Measurements from ENCODE around the gene DYNAP. TPM values are rescaled to one million over a fixed set of nuclear protein-coding genes. Genes with fewer than 3 reads are reported as not detected.

The DYNAP gene, protein sequence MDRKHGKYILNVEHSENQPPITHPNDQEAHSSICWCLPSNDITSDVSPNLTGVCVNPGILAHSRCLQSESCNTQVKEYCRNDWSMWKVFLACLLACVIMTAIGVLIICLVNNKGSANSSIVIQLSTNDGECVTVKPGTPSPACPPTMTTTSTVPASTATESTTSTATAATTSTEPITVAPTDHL
- not detected for total RNA-seq

DNA sequence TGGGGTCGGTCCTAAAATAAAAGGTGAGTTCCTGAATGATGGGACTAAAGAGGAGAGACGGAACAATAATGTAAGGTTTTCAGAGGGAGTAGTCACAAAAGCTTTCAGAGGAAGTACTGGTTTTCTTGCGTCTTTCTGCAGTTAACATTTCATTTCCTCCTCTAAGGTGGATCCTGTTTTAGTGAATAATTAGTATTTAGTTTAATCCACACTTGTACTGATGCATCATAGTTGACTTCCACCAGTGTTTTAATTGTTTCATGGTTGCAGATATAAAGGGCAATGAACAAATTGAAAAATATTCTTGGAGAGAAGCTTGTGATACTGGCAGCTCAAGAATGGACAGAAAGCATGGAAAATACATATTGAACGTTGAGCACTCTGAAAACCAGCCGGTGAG is at the start of gene DYNAP:
DYNAP (plus strand) TSS at position 301 of the 400 bp plus-strand sequence; CDS start at position 339, 38 bp downstream.
- DNase-seq (no peak), ATAC-seq (ENCODE audit: low read depth) (no peak)
- Mint-ChIP-seq H3K36me3 (no peaks in the 10 kb centered on the region), H3K4me1 (no peaks in the 10 kb centered on the region), H3K9me3 (no peaks in the 10 kb centered on the region), H3K4me3 (no peak within 1 kb of the TSS), H3K27ac (no peak within 1 kb of the TSS), H3K27me3 (peaks cover 4% of the 10 kb centered on the region)
- POLR2A ChIA-PET: no interaction called here

DNA sequence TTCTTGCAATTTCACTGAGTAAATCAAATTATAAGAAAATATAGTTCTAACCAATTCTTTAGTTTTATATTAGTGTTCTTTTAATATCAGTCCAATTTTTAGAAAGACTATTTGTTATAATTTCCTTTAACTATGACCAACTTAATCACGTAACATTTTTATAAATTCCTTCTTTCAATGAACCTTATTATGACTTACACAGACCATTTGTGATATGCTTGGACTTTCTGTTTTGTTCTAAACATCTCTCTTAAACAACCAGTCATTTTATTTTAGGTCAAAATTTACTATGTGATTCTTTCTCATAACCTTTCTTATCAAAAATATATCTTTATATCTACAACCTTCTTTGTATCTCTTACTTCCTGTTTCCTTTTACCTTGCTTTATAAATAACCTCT is 39.5 kb upstream of the DYNAP start:
- POLR2A ChIA-PET: no interaction called here
- H3K27ac Mint-ChIP-seq: no peak overlapping the region
- no peaks in the 10 kb centered on the region for H3K9me3 Mint-ChIP-seq
- no peaks in the 10 kb centered on the region for H3K4me1 Mint-ChIP-seq
- H3K27me3 Mint-ChIP-seq: peaks cover 9% of the 10 kb centered on the region
- ATAC-seq (ENCODE audit: low read depth): no peak
- H3K36me3 Mint-ChIP-seq: no peaks in the 10 kb centered on the region
- H3K4me3 Mint-ChIP-seq: no peak overlapping the region
- DNase-seq: no peak

DNA sequence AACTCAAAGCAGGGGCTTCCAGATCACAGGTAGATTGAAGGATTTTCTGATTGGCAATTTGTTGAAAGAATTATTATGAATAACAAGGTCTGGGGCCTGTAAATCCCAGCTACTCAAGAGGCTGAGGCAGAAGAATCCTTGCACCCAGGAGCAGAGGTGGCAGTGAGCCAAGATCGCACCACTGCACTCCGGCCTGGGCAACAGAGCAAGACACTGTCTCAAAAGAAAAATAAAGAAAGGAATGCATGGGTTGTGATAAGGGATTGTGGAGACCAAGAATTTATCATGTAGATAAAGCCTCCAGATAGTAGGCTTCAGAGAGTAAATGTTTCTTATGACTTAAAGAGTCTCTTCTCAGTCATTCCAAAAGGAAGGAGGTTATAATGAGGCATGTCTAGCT is 35.8 kb upstream of the DYNAP start:
- H3K4me1 Mint-ChIP-seq: no peaks in the 10 kb centered on the region
- H3K36me3 Mint-ChIP-seq: no peaks in the 10 kb centered on the region
- DNase-seq: no peak
- POLR2A ChIA-PET: no interaction called here
- H3K9me3 Mint-ChIP-seq: no peaks in the 10 kb centered on the region
- H3K4me3 Mint-ChIP-seq: no peak overlapping the region
- no peak for ATAC-seq (ENCODE audit: low read depth)
- H3K27me3 Mint-ChIP-seq: peaks cover 9% of the 10 kb centered on the region
- H3K27ac Mint-ChIP-seq: no peak overlapping the region

DNA sequence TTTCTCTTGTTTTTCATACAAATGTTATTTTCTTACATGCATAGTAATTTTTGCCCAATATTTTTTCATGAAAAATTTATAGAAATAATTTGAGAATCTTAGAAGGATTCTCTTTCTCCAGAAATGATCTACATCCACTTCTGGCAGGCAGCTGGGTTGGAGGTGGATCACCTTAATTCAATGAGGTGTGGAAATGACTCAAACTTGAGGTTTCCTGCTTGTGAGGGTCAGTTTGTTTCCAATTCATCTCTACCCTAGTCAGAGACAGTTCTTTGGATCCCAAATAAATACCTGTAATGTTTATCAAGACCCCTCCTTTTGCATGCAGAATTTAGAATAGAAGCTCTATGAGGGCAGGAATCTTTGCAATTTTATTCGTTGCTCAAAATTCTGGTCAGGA is 35.0 kb upstream of the DYNAP start:
- no peaks in the 10 kb centered on the region for H3K4me1 Mint-ChIP-seq
- no peak overlapping the region for H3K4me3 Mint-ChIP-seq
- H3K27ac Mint-ChIP-seq: no peak overlapping the region
- peaks cover 9% of the 10 kb centered on the region for H3K27me3 Mint-ChIP-seq
- no peak for DNase-seq
- POLR2A ChIA-PET: no interaction called here
- no peak for ATAC-seq (ENCODE audit: low read depth)
- no peaks in the 10 kb centered on the region for H3K9me3 Mint-ChIP-seq
- H3K36me3 Mint-ChIP-seq: no peaks in the 10 kb centered on the region

DNA sequence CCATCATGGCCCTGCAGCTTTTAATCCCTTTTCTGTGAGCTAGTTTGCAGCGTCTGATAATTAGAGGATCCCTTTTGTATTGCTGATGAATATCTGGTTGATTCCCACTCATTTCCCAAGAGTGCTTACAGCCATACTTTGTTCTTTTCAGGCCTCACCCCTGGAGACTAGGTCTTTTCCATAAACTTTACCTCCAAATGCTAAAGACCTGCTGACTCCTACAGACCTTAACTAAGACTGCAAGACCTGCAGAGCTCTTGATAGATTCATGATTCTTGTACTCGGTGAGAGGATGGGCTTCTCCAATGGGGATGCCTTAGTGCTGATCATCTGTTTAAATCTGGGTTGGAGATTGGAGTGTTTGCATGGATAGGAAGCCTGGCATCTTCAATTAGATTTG is 33.1 kb upstream of the DYNAP start:
- Mint-ChIP-seq H3K27ac (no peak overlapping the region), H3K4me1 (no peaks in the 10 kb centered on the region), H3K4me3 (no peak overlapping the region), H3K9me3 (no peaks in the 10 kb centered on the region), H3K36me3 (no peaks in the 10 kb centered on the region), H3K27me3 (peaks cover 7% of the 10 kb centered on the region)
- POLR2A ChIA-PET: no interaction called here
- ATAC-seq (ENCODE audit: low read depth) (no peak), DNase-seq (no peak)

DNA sequence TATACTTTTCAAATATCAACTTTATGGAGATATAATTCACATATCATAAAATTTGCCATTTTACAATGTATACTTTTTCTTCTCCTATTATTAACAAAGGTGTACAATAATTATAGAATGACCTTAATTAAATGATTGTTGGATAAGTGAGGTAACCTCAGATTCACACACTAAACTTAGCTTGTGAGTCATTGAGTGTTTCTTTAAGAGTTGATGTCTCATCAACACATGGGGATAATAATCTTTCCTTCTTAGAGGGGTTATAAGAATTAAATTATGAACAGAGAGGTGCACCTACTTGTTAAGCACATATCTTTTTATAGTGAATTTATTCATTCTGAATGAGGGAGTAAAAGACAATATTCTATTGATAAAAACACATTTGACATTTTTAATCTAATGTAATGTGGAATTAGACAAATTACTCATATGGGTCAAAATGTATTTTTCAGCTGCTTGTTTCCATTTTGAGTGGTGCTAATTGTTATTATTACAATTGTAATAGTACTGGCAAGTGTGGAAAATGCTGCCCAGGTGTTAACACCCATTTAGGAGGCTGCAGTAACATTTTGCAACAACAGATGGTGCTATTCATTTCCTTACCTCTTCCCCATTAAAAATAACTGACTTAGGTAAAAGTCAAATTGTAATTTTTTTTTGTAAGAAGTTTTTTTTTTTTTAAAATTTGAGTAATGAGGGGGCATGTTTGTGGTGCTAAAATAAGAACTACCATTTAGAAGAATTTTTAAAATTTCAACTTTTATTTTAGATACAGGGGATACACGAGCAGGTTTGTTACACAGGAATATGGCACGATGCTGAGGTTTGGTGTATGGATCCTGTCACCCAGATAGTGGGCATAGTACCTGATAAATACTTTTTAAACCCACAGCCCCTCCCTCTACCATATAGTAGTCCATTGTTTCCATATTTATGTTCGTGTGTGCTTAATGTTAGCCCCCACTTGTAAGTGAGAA is 32.1 kb upstream of the DYNAP start:
- ATAC-seq (ENCODE audit: low read depth) (no peak), DNase-seq (no peak)
- Mint-ChIP-seq H3K27ac (no peak overlapping the region), H3K36me3 (no peaks in the 10 kb centered on the region), H3K27me3 (peaks cover 6% of the 10 kb centered on the region), H3K4me1 (no peaks in the 10 kb centered on the region), H3K4me3 (no peak overlapping the region), H3K9me3 (no peaks in the 10 kb centered on the region)
- POLR2A ChIA-PET: no interaction called here

DNA sequence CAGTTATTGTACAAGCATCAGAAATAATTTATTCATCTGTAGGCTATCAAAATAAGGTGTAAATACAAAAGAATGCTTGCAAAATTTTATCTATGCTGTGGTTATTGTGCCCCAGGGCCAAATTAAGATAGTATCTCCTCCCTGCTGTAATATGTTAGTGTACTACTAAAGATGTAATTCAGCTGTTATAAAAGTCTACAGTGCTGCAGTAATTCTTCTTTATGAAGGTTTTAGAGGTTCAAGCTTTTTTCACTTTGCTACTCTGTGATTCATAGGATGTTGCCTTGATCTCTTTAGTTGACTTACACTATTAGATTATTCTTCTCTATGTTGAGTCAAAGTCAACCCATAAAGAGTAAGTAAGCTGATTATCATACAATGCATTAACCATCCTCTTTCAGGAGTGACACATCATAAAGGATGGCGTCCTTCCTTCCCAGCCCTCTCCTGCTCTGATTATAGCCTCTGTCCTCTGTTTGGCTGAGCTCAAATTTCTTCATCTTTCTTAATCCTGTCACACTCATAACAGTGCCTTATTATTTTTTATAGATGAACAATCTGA is 29.3 kb upstream of the DYNAP start:
- no peak for ATAC-seq (ENCODE audit: low read depth)

DNA sequence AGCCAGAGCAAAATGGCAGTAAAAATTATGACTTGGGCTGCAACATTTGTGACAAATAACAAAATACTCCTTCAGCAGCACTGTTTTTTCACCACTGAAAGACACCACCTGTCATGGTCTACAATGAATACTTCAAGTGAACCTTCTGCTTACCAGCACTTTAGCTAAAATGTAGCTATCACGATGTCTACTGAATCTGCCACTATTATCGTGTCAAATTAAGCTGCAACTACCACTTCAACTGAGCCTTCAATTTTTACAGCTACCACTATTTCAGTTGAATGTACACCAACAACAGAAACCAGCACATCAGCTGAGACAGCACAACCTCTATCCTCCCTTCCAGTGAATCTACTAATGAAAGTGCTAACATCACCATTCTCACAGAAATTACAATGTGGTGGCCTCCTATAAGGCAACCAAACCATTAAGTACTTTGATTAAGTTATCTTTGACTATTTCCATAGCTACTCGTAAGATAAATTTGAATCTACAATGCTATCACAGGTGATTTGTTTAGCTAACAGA is 10.8 kb upstream of the DYNAP start:
- no peak overlapping the region for H3K27ac Mint-ChIP-seq
- no peaks in the 10 kb centered on the region for H3K9me3 Mint-ChIP-seq
- POLR2A ChIA-PET: no interaction called here
- H3K4me3 Mint-ChIP-seq: no peak overlapping the region
- H3K27me3 Mint-ChIP-seq: peaks cover 2% of the 10 kb centered on the region
- ATAC-seq (ENCODE audit: low read depth) (no peak), DNase-seq (no peak)
- no peaks in the 10 kb centered on the region for H3K36me3 Mint-ChIP-seq
- H3K4me1 Mint-ChIP-seq: no peaks in the 10 kb centered on the region

More for the DNA sequence above, 29.3 kb upstream of the DYNAP start:
- H3K9me3 Mint-ChIP-seq: no peaks in the 10 kb centered on the region
- no peak overlapping the region for H3K4me3 Mint-ChIP-seq
- no peak for DNase-seq
- no peak overlapping the region for H3K27ac Mint-ChIP-seq
- no peaks in the 10 kb centered on the region for H3K36me3 Mint-ChIP-seq
- POLR2A ChIA-PET: no interaction called here
- H3K4me1 Mint-ChIP-seq: no peaks in the 10 kb centered on the region
- H3K27me3 Mint-ChIP-seq: no peaks in the 10 kb centered on the region

DNA sequence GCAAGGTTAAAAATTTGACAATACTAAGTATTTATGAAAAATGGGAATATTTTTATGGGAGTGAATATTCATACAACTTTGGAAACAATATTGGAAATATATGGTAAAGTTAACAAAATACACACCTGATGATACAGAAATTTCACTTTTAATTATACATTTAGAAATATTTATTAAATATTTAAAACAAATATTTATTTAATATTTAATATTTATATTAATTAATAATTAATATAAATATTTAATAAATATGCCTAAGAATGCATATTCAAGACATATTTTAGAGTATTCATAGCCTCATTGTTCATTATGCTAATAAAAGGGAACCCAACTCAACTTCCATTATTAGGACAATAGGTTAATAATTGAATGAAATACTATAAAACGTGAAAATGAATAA is 7.0 kb upstream of the DYNAP start:
- no peak overlapping the region for H3K27ac Mint-ChIP-seq
- POLR2A ChIA-PET: no interaction called here
- no peaks in the 10 kb centered on the region for H3K4me1 Mint-ChIP-seq
- DNase-seq (no peak), ATAC-seq (ENCODE audit: low read depth) (no peak)
- H3K36me3 Mint-ChIP-seq: no peaks in the 10 kb centered on the region
- peaks cover 4% of the 10 kb centered on the region for H3K27me3 Mint-ChIP-seq
- H3K4me3 Mint-ChIP-seq: no peak overlapping the region
- no peaks in the 10 kb centered on the region for H3K9me3 Mint-ChIP-seq

DNA sequence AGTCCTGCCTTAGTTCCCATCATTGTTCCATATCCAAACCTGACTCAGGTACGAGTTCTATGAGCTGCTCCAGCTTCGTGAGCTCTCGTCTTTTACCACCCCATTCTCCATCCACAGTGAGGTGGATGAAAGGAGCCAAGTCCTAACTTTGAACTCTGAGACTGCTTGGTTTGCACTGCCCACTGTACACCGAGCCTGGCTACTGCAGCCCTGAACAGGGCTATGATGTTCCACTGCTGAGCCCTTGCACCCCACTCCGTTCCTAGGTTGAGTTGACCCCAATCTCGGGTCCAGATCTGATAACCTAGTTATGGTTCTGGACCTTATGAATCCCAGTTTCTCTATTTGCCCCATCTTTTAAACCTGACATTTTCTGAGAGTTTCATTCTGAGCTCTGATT is 5.3 kb upstream of the DYNAP start:
- Mint-ChIP-seq H3K9me3 (no peaks in the 10 kb centered on the region), H3K27ac (no peak overlapping the region), H3K36me3 (no peaks in the 10 kb centered on the region), H3K4me3 (no peak overlapping the region), H3K4me1 (no peaks in the 10 kb centered on the region), H3K27me3 (peaks cover 6% of the 10 kb centered on the region)
- ATAC-seq (ENCODE audit: low read depth): no peak
- no peak for DNase-seq
- POLR2A ChIA-PET: no interaction called here

DNA sequence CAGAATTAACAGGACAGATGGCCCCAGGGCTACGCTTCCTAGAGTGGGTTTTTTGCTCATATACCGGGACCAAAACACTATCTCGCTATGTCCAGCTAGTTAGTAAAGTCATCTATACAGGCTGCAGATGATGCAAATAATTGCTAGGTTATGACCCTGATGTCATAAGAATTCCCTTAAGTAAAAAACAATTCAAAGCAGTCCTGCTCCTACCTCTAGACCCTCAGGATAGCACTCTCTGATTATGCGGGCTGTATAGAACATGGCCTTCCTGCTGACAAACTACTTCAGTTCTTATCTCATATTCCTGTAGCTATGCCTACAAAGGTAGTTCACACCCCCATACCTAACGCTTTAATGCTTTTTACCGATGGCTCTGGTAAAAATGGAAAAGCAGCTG is 13.2 kb downstream of the DYNAP start:
- no peaks in the 10 kb centered on the region for H3K36me3 Mint-ChIP-seq
- POLR2A ChIA-PET: no interaction called here
- H3K27me3 Mint-ChIP-seq: no peaks in the 10 kb centered on the region
- H3K4me3 Mint-ChIP-seq: no peak overlapping the region
- no peaks in the 10 kb centered on the region for H3K4me1 Mint-ChIP-seq
- DNase-seq (no peak), ATAC-seq (ENCODE audit: low read depth) (no peak)
- H3K9me3 Mint-ChIP-seq: no peaks in the 10 kb centered on the region
- H3K27ac Mint-ChIP-seq: no peak overlapping the region

DNA sequence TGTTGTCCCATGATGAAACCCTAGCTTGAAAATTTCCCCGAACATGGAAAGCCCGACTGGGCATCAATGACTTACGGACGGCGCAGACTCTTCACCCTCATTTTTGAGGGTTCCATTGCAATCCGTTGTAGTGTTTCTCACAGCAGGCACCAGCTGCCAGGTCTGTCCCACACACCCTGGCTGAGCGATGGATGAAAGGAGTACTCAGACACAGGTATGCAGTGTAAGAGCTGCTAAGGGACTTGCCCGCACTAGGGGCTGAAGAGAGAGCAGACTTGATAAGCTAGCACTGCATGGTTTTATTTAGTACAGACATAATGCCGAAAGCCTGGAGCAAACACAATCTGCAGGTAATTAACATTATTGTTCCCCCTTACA is 15.8 kb downstream of the DYNAP start:
- ATAC-seq (ENCODE audit: low read depth): no peak
- POLR2A ChIA-PET: no interaction called here
- H3K27ac Mint-ChIP-seq: no peak overlapping the region
- no peak overlapping the region for H3K4me3 Mint-ChIP-seq
- no peaks in the 10 kb centered on the region for H3K4me1 Mint-ChIP-seq
- H3K9me3 Mint-ChIP-seq: no peaks in the 10 kb centered on the region
- DNase-seq: no peak
- H3K27me3 Mint-ChIP-seq: no peaks in the 10 kb centered on the region
- no peaks in the 10 kb centered on the region for H3K36me3 Mint-ChIP-seq

DNA sequence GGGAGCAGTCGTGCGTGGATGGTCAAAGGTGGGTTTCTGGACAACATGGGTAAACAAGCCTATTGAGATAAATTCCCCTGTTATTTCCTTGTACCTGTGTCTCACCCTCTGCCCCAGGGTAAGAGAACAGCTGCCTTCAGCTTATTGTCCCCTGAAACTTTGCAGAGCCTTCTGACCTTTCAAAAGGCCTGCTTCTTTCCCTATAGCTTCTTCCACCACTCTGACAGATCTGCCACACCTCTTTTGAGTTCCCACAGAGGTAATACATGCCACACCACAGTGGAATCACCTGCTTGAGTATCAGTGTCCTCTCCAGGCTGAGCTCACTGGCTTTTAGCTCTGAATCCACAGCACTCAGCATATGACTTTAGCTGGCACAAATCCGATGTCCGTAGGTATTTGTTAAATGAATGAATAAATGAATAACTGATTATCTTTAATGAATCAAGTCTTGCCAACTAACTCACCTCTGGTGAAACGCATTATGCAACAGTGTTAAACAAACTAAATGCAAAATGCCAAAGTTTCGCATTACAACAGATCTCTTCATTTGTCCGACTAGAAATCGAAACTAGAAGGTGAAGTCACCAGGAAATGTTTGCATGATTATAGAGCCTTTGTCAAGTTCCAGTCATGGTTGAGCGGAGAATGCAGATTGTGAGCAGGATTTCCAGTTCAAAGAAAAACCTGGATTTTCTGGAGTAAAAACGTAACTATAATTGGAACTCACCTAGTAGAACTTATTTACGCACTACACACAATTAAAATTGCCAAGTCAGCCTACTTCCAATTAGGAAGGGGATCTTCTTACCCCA is 16.4 kb downstream of the DYNAP start:
- Mint-ChIP-seq H3K27me3 (no peaks in the 10 kb centered on the region), H3K4me3 (no peak overlapping the region), H3K36me3 (no peaks in the 10 kb centered on the region), H3K9me3 (no peaks in the 10 kb centered on the region), H3K27ac (no peak overlapping the region), H3K4me1 (no peaks in the 10 kb centered on the region)
- DNase-seq: no peak
- no peak for ATAC-seq (ENCODE audit: low read depth)
- POLR2A ChIA-PET: no interaction called here
